ENCODE data around the gene SZT2. TPM values are rescaled to one million over a fixed set of nuclear protein-coding genes. Genes with fewer than 3 reads are reported as not detected.

The SZT2 gene
- total and polyA plus RNA-seq, 2 donors (not counting 1 experiment from before 2014, with no cell fraction given), result 7.1 to 26.9 TPM

GRCh38 chr1:43465505-43466067, 75.9 kb downstream of the SZT2 start:
- Histone ChIP-seq H3K4me3 (replicated peaks in 1 of 4; ENCODE audit: control extremely low read depth in 1 of 4, insufficient read depth in 1 of 4, low read depth in 3 of 4, low read length in 4 of 4) (no peak overlapping the region), H3K79me2 (ENCODE audit: control insufficient read depth, insufficient read depth, low read length) (no peaks in the 10 kb centered on the region), H3K36me3 (ENCODE audit: control insufficient read depth, insufficient read depth, low read length) (no peaks in the 10 kb centered on the region), H3K9ac (ENCODE audit: insufficient read depth, low read length) (no peak overlapping the region), H3K9me3 (ENCODE audit: control insufficient read depth, insufficient read depth, low read depth, low read length) (no peaks in the 10 kb centered on the region), H3K4me1 (ENCODE audit: control insufficient read depth, extremely low read depth, insufficient read depth, low read length) (no peaks in the 10 kb centered on the region), H3K27me3 (ENCODE audit: control insufficient read depth, insufficient read depth, low read length) (no peaks in the 10 kb centered on the region), H4K20me1 (ENCODE audit: control insufficient read depth, extremely low read depth, insufficient read depth, low read length) (no peaks in the 10 kb centered on the region), H3K27ac (ENCODE audit: insufficient read depth, low read length) (no peak overlapping the region), H2AFZ (ENCODE audit: low read length) (no peak overlapping the region), H3K4me2 (ENCODE audit: extremely low read depth, insufficient read depth, low read length) (no peak overlapping the region)
- TF ChIP-seq EZH2 (IDR thresholded peaks at IDR 0.05; ENCODE audit: low read length, missing control alignments) (no peak), CTCF (conservative IDR thresholded peaks at IDR 0.05 in 1 of 2, IDR thresholded peaks at IDR 0.05 in 1 of 2; ENCODE audit: low read depth in 1 of 2, low read length in 2 of 2) (no peak)
- no peak for DNase-seq (ENCODE audit: low read depth in 2 of 2)

- H3K27me3 ChIP-seq (ENCODE audit: control insufficient read depth, insufficient read depth, low read length), result no peaks in the 10 kb centered on the region
- H3K36me3 ChIP-seq (ENCODE audit: control insufficient read depth, insufficient read depth, low read length), result no peaks in the 10 kb centered on the region
- no peak overlapping the region for H3K9ac ChIP-seq (ENCODE audit: insufficient read depth, low read length)
- no peak overlapping the region for H2AFZ ChIP-seq (ENCODE audit: low read length)
- H3K9me3 ChIP-seq (ENCODE audit: control insufficient read depth, insufficient read depth, low read depth, low read length), result no peaks in the 10 kb centered on the region
- peak in 1 of 2 donors; percentile 58 for DNase-seq (ENCODE audit: low read depth in 2 of 2)
- no peak overlapping the region for H3K4me2 ChIP-seq (ENCODE audit: extremely low read depth, insufficient read depth, low read length)
- no peak overlapping the region for H3K4me3 ChIP-seq (replicated peaks in 1 of 4; ENCODE audit: control extremely low read depth in 1 of 4, insufficient read depth in 1 of 4, low read depth in 3 of 4, low read length in 4 of 4)
- no peaks in the 10 kb centered on the region for H4K20me1 ChIP-seq (ENCODE audit: control insufficient read depth, extremely low read depth, insufficient read depth, low read length)
- TF ChIP-seq CTCF (conservative IDR thresholded peaks at IDR 0.05 in 1 of 2, IDR thresholded peaks at IDR 0.05 in 1 of 2; ENCODE audit: low read depth in 1 of 2, low read length in 2 of 2) (no peak), EZH2 (IDR thresholded peaks at IDR 0.05; ENCODE audit: low read length, missing control alignments) (no peak)
- H3K27ac ChIP-seq (ENCODE audit: insufficient read depth, low read length), result no peak overlapping the region
- no peaks in the 10 kb centered on the region for H3K4me1 ChIP-seq (ENCODE audit: control insufficient read depth, extremely low read depth, insufficient read depth, low read length)
- no peaks in the 10 kb centered on the region for H3K79me2 ChIP-seq (ENCODE audit: control insufficient read depth, insufficient read depth, low read length)
Observed at GRCh38 chr1:43466403-43466802, 76.7 kb downstream of the SZT2 start.

- no peak overlapping the region for H3K27ac ChIP-seq (ENCODE audit: insufficient read depth, low read length)
- H3K9me3 ChIP-seq (ENCODE audit: control insufficient read depth, insufficient read depth, low read depth, low read length), result no peaks in the 10 kb centered on the region
- H3K36me3 ChIP-seq (ENCODE audit: control insufficient read depth, insufficient read depth, low read length), result no peaks in the 10 kb centered on the region
- H4K20me1 ChIP-seq (ENCODE audit: control insufficient read depth, extremely low read depth, insufficient read depth, low read length), result no peaks in the 10 kb centered on the region
- no peak overlapping the region for H3K4me3 ChIP-seq (replicated peaks in 1 of 4; ENCODE audit: control extremely low read depth in 1 of 4, insufficient read depth in 1 of 4, low read depth in 3 of 4, low read length in 4 of 4)
- no peak overlapping the region for H3K4me2 ChIP-seq (ENCODE audit: extremely low read depth, insufficient read depth, low read length)
- TF ChIP-seq CTCF (conservative IDR thresholded peaks at IDR 0.05 in 1 of 2, IDR thresholded peaks at IDR 0.05 in 1 of 2; ENCODE audit: low read depth in 1 of 2, low read length in 2 of 2), result no peak
- TF ChIP-seq EZH2 (IDR thresholded peaks at IDR 0.05; ENCODE audit: low read length, missing control alignments), result no peak
- H3K9ac ChIP-seq (ENCODE audit: insufficient read depth, low read length), result no peak overlapping the region
- H2AFZ ChIP-seq (ENCODE audit: low read length), result no peak overlapping the region
- DNase-seq (ENCODE audit: low read depth in 2 of 2), result no peak
- H3K4me1 ChIP-seq (ENCODE audit: control insufficient read depth, extremely low read depth, insufficient read depth, low read length), result peaks cover 10% of the 10 kb centered on the region
- H3K79me2 ChIP-seq (ENCODE audit: control insufficient read depth, insufficient read depth, low read length), result no peaks in the 10 kb centered on the region
- no peaks in the 10 kb centered on the region for H3K27me3 ChIP-seq (ENCODE audit: control insufficient read depth, insufficient read depth, low read length)
Observed at GRCh38 chr1:43468414-43468813, 78.7 kb downstream of the SZT2 start.
